ENCODE results near the gene RBBP5.

Gene RBBP5

DNA sequence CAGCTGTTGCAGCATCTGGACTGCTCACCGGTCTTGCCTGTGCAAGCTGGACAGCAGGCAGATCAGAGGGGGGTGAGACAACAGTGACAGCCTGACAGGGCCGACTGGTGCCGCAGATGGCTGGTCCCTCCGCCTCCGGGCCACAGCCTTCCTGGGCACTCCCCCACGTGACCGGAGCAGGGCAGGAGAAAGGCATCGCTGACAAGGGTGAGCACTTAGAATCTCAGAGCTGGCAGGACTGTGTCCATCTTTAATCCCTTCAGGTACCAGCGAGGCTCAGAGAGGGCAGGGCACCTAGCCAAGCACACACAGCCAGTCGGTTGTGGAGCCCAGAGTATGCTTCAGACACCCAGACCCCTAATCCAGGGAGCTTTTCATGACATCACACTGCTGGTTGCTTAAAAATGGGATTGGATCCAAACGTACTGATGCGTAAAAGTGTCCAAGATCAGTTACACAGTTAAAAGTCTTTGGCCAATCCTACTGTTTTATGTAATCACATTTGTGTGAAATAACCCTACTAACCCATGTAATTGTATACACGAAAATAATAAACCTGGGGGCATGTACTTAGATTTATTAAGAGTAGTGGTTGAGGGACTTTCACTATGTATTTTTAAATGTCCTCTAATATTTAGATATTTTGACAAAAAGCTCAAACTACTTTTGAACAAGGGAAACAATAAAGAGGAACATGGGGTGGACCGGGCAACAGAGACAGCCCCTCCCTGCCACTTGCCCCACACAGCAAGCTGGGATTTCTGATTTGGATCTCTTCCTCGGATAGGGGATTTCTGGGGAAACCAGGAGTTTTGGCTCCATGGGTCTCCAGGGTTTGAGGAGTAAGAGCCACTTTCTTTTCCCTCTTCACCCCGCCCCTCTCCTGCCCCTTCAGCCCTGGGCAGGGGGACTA is 79.5 kb downstream of the RBBP5 start:
- Mint-ChIP-seq H3K27me3 (peaks cover 16% of the 10 kb centered on the region), H3K4me3 (no peak overlapping the region), H3K4me1 (no peaks in the 10 kb centered on the region), H3K36me3 (no peaks in the 10 kb centered on the region), H3K9me3 (peaks cover under 1% of the 10 kb centered on the region), H3K27ac (no peak overlapping the region)

DNA sequence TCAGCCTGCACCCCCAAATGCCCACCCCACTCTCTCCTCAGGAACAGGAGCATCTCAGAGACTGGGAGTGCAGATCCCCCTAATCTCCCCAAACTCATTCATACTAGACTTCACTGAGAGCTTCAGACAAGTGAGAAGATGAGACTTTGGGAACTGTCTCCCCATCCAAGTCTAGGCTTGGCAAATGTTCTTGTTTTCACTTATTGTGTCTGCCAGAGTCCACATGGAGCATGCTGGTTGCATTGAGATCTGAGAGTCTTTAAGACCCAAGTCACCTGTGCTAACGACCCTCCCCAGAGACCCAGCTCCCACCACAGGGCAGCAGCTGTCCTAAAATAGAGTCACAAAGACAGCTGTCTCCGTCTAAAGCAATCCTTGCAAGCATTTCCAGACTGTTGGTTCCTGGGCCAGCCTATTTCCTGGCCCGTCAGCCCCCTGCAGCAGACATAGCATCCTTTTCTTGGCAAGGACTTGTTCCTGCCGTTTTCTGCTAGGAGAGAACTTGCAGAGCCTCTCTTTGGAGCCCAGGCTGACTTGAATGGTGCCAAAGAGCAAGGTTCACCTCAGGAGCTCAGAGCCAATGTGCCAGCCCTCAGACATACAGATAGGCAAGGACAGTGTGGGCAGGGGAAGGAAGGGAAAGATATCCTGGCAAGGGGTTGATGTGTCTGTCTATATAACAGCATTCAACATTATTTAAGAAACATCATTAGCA is 80.6 kb downstream of the RBBP5 start:
- Mint-ChIP-seq H3K9me3 (peaks cover 6% of the 10 kb centered on the region), H3K27me3 (peaks cover 16% of the 10 kb centered on the region), H3K27ac (no peak overlapping the region), H3K4me1 (no peaks in the 10 kb centered on the region), H3K4me3 (no peak overlapping the region), H3K36me3 (peaks cover 2% of the 10 kb centered on the region)

DNA sequence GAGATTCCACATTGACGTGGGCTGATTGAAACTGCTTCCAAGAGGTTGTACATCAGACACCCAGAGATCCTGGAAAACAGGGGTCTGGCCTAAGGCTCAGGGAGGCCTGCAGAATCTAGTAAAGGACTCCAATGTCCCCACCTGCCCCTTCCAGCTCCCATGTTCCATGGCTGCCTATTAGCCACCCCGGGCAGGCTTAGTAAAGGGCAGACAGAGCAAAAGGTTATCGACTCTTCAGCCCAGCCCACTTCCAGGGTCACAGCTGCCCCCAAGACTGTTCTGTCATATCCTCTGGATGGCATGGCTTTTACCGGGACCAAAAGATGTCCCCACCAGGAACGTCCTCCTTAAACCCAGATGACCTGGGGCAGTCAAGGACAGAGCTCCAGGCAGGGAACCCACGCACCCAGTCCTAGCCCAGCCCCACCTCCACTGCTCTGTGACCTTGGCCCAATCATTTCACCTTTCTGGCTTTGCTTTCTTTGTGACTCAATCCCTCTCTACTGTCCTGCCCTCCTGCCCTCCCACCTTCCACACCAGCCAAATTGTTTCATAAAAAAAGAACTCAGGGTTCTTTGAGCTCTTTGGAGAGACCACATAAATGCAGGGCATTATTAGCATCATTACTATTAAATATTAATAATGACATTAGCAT is 83.5 kb downstream of the RBBP5 start:
- H3K9me3 Mint-ChIP-seq: peaks cover 6% of the 10 kb centered on the region
- no peak overlapping the region for H3K27ac Mint-ChIP-seq
- H3K36me3 Mint-ChIP-seq: peaks cover 2% of the 10 kb centered on the region
- H3K27me3 Mint-ChIP-seq: no peaks in the 10 kb centered on the region
- H3K4me1 Mint-ChIP-seq: no peaks in the 10 kb centered on the region
- H3K4me3 Mint-ChIP-seq: no peak overlapping the region

DNA sequence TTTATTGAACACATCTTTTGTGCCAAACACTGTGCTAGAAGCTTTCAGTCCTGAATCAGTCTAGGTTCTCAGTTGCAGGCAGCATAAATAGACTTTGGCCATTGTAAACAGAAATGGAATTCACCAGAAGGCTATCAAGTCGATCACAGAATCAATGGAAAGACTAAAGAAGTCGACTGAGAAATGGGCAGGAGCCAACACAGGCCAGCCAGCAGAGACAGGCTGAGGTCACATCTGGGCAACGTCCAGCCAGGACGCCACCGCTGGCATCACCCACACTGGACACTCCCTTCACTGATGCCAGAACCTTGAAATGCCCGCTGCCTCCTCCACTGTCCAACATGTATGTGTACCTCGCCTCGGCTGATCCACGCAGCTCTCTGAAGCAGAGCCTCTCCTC is 84.2 kb downstream of the RBBP5 start:
- Mint-ChIP-seq H3K36me3 (peaks cover 2% of the 10 kb centered on the region), H3K4me1 (no peaks in the 10 kb centered on the region), H3K27me3 (no peaks in the 10 kb centered on the region), H3K9me3 (peaks cover 6% of the 10 kb centered on the region), H3K27ac (no peak overlapping the region), H3K4me3 (no peak overlapping the region)

Measured in activated naive CD4-positive, alpha-beta T cell treated with anti-CD3 and anti-CD28 coated beads, Interleukin-2, amount 50 U/mL, for 24 hours (primary cell).